H1 (cell line): Measurements from ENCODE around the gene CABP4. TPM values are rescaled to one million over a fixed set of nuclear protein-coding genes. Genes with fewer than 3 reads are reported as not detected.

Source experiments
- CTCF ChIA-PET: fragments of 300-600 bp; sonication (Branson Sonifier 250); formaldehyde crosslinking; loops from one replicate; lab custom pipeline; 2021; ENCODE audit not compliant: partially characterized antibody; lab: Charles Lee
- POLR2A ChIA-PET: fragments of 300-600 bp; sonication (Branson Sonifier 250); formaldehyde crosslinking; loops from one replicate; lab custom pipeline; 2021; ENCODE audit warnings: inconsistent platforms; ENCODE audit not compliant: partially characterized antibody; lab: Charles Lee
- DNase-seq, 2 experiments: peaks; one replicate each; pipeline versions ENCODE4 v3.0.0 to v3.0.0-alpha.2; 2010 to 2022; ENCODE audit warnings: low spot score in 2 of 2, low read depth in 1 of 2, mixed read lengths in 1 of 2
- FAIRE-seq: peaks from 2 replicates; lab custom pipeline; 2011; peaks lifted over from hg19 to GRCh38; lab: Jason Lieb, UNC
- H2AFZ ChIP-seq: 2 replicates; pipeline ENCODE4 v1.8.1; 2012; ENCODE audit warnings: low read length, inconsistent platforms
- H2AK5ac ChIP-seq: 2 replicates; pipeline ENCODE4 v1.6.1; 2013; ENCODE audit warnings: low read depth, low read length
- H2BK120ac ChIP-seq: replicated peaks from 2 replicates; pipeline ENCODE3; 2013; ENCODE audit warnings: low read depth, low read length, inconsistent platforms
- H2BK12ac ChIP-seq: 2 replicates; pipeline ENCODE4 v1.6.1; 2013; ENCODE audit warnings: low read depth, low read length
- H2BK15ac ChIP-seq: 2 replicates; pipeline ENCODE4 v1.6.1; 2013; ENCODE audit warnings: low read length
- H2BK20ac ChIP-seq: 2 replicates; pipeline ENCODE4 v1.6.1; 2013; ENCODE audit warnings: low read length
- H2BK5ac ChIP-seq: 2 replicates; pipeline ENCODE4 v1.6.1; 2013; ENCODE audit warnings: low read depth, low read length
- H3K14ac ChIP-seq: 2 replicates; pipeline ENCODE4 v1.6.1; 2013; ENCODE audit warnings: inconsistent platforms; ENCODE audit not compliant: insufficient read length
- H3K18ac ChIP-seq: 2 replicates; pipeline ENCODE4 v1.6.1; 2013; ENCODE audit warnings: low read length; ENCODE audit errors: extremely low read depth
- H3K23ac ChIP-seq: 2 replicates; pipeline ENCODE4 v1.6.1; 2013; ENCODE audit warnings: inconsistent platforms; ENCODE audit not compliant: insufficient read length
- H3K23me2 ChIP-seq: 2 replicates; pipeline ENCODE4 v1.6.1; 2013; ENCODE audit warnings: low read depth, low read length
- H3K27ac ChIP-seq: 2 replicates; pipeline ENCODE4 v1.6.1; 2011; ENCODE audit warnings: low read depth, low read length, inconsistent platforms
- H3K27me3 ChIP-seq, 4 experiments: replicated peaks in 1 of 4; 1 replicate in 1 of 4; 2 replicates in 3 of 4; pipeline versions ENCODE4 v1.6.1 to v1.8.1; 2011 to 2013; ENCODE audit warnings: low read length in 3 of 4, mild to moderate bottlenecking in 3 of 4, inconsistent platforms in 2 of 4, mixed read lengths in 2 of 4, moderate library complexity in 1 of 4; ENCODE audit not compliant: control insufficient read depth in 3 of 4, insufficient read depth in 3 of 4; ENCODE audit errors: extremely low read depth in 1 of 4
- H3K36me3 ChIP-seq, 4 experiments: 2 replicates each; pipeline versions ENCODE4 v1.6.1 to v1.8.1; 2011 to 2013; ENCODE audit warnings: mild to moderate bottlenecking in 4 of 4, low read length in 3 of 4, moderate library complexity in 2 of 4, control low read depth in 1 of 4, inconsistent platforms in 1 of 4; ENCODE audit not compliant: insufficient read depth in 4 of 4, control insufficient read depth in 2 of 4
- H3K4ac ChIP-seq: replicated peaks from 2 replicates; pipeline ENCODE3; 2013; ENCODE audit warnings: low read length, low read depth, mixed read lengths, inconsistent platforms; ENCODE audit not compliant: insufficient read length
- H3K4me1 ChIP-seq, 4 experiments: replicated peaks in 1 of 4; 1 replicate in 1 of 4; 2 replicates in 3 of 4; pipeline versions ENCODE4 v1.6.1 to v1.8.1; 2011 to 2013; ENCODE audit warnings: low read length in 3 of 4, inconsistent platforms in 2 of 4, mixed read lengths in 1 of 4; ENCODE audit not compliant: insufficient read depth in 4 of 4, control insufficient read depth in 3 of 4
- H3K4me2 ChIP-seq, 2 experiments: 2 replicates each; pipeline versions ENCODE4 v1.6.1 to v1.8.1; 2011 to 2013; ENCODE audit warnings: low read depth in 2 of 2, low read length in 2 of 2, control low read depth in 1 of 2, inconsistent platforms in 1 of 2, mild to moderate bottlenecking in 1 of 2; ENCODE audit not compliant: insufficient read depth in 1 of 2
- H3K4me3 ChIP-seq, 4 experiments: fragments of 200-600, 300-600 bp in 1 of 4; sonication (generic), shearing (Covaris generic), sonication (Bioruptor Twin) in 1 of 4; 2 replicates each; pipeline versions ENCODE4 v1.5.1 to v1.8.1; 2011 to 2016; ENCODE audit warnings: low read length in 4 of 4, low read depth in 3 of 4, control low read depth in 2 of 4, inconsistent platforms in 2 of 4, mild to moderate bottlenecking in 2 of 4, mixed read lengths in 1 of 4, moderate library complexity in 1 of 4; ENCODE audit not compliant: insufficient read depth in 2 of 4; ENCODE audit errors: extremely low read depth in 1 of 4
- H3K56ac ChIP-seq: replicated peaks from 2 replicates; pipeline ENCODE3; 2013; ENCODE audit warnings: low read depth, mild to moderate bottlenecking, mixed read lengths, low read length, inconsistent platforms; ENCODE audit not compliant: insufficient read length
- H3K79me1 ChIP-seq: 2 replicates; pipeline ENCODE4 v1.6.1; 2013; ENCODE audit warnings: low read depth, low read length, control low read depth
- H3K79me2 ChIP-seq, 2 experiments: 2 replicates each; pipeline versions ENCODE4 v1.6.1 to v1.8.1; 2012 to 2013; ENCODE audit warnings: low read length in 2 of 2, mild to moderate bottlenecking in 2 of 2, inconsistent platforms in 1 of 2; ENCODE audit not compliant: insufficient read depth in 2 of 2, control insufficient read depth in 1 of 2
- H3K9ac ChIP-seq, 4 experiments: replicated peaks in 1 of 4; 1 replicate in 1 of 4; 2 replicates in 3 of 4; pipeline versions ENCODE4 v1.6.1 to v1.8.1; 2011 to 2013; ENCODE audit warnings: low read depth in 3 of 4, low read length in 3 of 4, control low read depth in 2 of 4, mild to moderate bottlenecking in 2 of 4, moderate library complexity in 2 of 4, inconsistent platforms in 1 of 4; ENCODE audit errors: extremely low read depth in 1 of 4
- H3K9me3 ChIP-seq, 2 experiments: 2 replicates each; pipeline versions ENCODE4 v1.6.1 to v1.8.1; 2012 to 2013; ENCODE audit warnings: mild to moderate bottlenecking in 2 of 2, moderate library complexity in 2 of 2, control low read depth in 1 of 2, inconsistent platforms in 1 of 2, low read depth in 1 of 2, low read length in 1 of 2, mixed read lengths in 1 of 2; ENCODE audit not compliant: insufficient read depth in 2 of 2
- H4K20me1 ChIP-seq, 2 experiments: replicated peaks in 1 of 2; 2 replicates each; pipeline versions ENCODE3 to v1.8.1; 2011 to 2013; ENCODE audit warnings: inconsistent platforms in 2 of 2, low read length in 2 of 2, mild to moderate bottlenecking in 1 of 2; ENCODE audit not compliant: insufficient read depth in 2 of 2, control insufficient read depth in 1 of 2
- H4K5ac ChIP-seq: 2 replicates; pipeline ENCODE4 v1.6.1; 2013; ENCODE audit warnings: low read length, low read depth, mixed read lengths, inconsistent platforms; ENCODE audit not compliant: insufficient read length
- H4K8ac ChIP-seq: 2 replicates; pipeline ENCODE4 v1.8.0; 2013; ENCODE audit warnings: mild to moderate bottlenecking, moderate library complexity, low read length, inconsistent platforms; ENCODE audit not compliant: insufficient read depth; ENCODE audit errors: extremely low read depth
- H4K91ac ChIP-seq: replicated peaks from 2 replicates; pipeline ENCODE3; 2013; ENCODE audit warnings: low read length, mixed read lengths, inconsistent platforms; ENCODE audit not compliant: insufficient read length
- ASH2L ChIP-seq: fragments of 200-600, 300-600 bp; sonication (generic); IDR thresholded peaks from one replicate; pipeline ENCODE4 v1.7.1; 2017; ENCODE audit warnings: low read length
- ATF2 ChIP-seq: IDR thresholded peaks from 2 replicates; pipeline ENCODE4 v1.6.1; 2012; ENCODE audit warnings: low read length, inconsistent platforms
- CREB1 ChIP-seq: IDR thresholded peaks from 2 replicates; pipeline ENCODE4 v1.6.1; 2012; ENCODE audit warnings: inconsistent platforms
- EZH2 ChIP-seq: fragments of 200-600 bp; sonication (generic); IDR thresholded peaks from 2 replicates; pipeline ENCODE4 v1.7.1; 2012; ENCODE audit warnings: low read depth, mild to moderate bottlenecking, moderate library complexity, low read length, inconsistent platforms; ENCODE audit not compliant: severe bottlenecking
- JUN ChIP-seq: IDR thresholded peaks from 2 replicates; pipeline ENCODE4 v1.6.1; 2011; ENCODE audit warnings: low read depth, mild to moderate bottlenecking, improper control_type of control experiment, low read length
- KDM5A ChIP-seq: fragments of 200-600 bp; IDR thresholded peaks from 2 replicates; pipeline ENCODE4 v1.7.1; 2012; ENCODE audit warnings: mild to moderate bottlenecking, low read length, inconsistent platforms, mixed read lengths
- POU5F1 ChIP-seq: IDR thresholded peaks from 2 replicates; pipeline ENCODE4 v1.6.1; 2011; ENCODE audit warnings: low read depth, mild to moderate bottlenecking, low read length, moderate library complexity
- RAD21 ChIP-seq, 2 experiments: IDR thresholded peaks in 1 of 2; conservative IDR thresholded peaks in 1 of 2; 2 replicates each; pipeline ENCODE4 v1.6.1; 2011; ENCODE audit warnings: low read depth in 2 of 2, low read length in 2 of 2, improper control_type of control experiment in 1 of 2, inconsistent platforms in 1 of 2, mild to moderate bottlenecking in 1 of 2, moderate library complexity in 1 of 2
- SP2 ChIP-seq: IDR thresholded peaks from 2 replicates; pipeline ENCODE4 v1.6.1; 2012; ENCODE audit warnings: mild to moderate bottlenecking, low read length, inconsistent platforms
- TEAD4 ChIP-seq: IDR thresholded peaks from 2 replicates; pipeline ENCODE4 v1.6.1; 2012; ENCODE audit warnings: low read depth, low read length, inconsistent platforms, mixed read lengths
- USF2 ChIP-seq: IDR thresholded peaks from 2 replicates; pipeline ENCODE4 v1.6.1; 2011; ENCODE audit warnings: low read length, improper control_type of control experiment
- WGBS, 2 experiments: shearing (Covaris generic) in 1 of 2; methylation state at CpG; one replicate each; pipeline versions ENCODE4 v1.1.6 to v1.1.7; 2013 to 2015; ENCODE audit warnings: low lambda C conversion rate in 2 of 2, mixed read lengths in 2 of 2, inconsistent platforms in 1 of 2, low coverage in 1 of 2, missing lambda C conversion rate in 1 of 2; ENCODE audit not compliant: insufficient replicate concordance in 2 of 2, insufficient coverage in 1 of 2, insufficient read length in 1 of 2; ENCODE audit errors: extremely low coverage in 1 of 2, missing lambda C conversion rate in 1 of 2; 5-methylcytosine and 5-hydroxymethylcytosine counted together
- polyA plus RNA-seq, 7 experiments: library from polyadenylated mRNA; depleted of rRNA in 3 of 7; stranded (reverse) in 5 of 7; unstranded in 2 of 7; fragments of >200 nt in 5 of 7; fragments of 200-250 nt in 2 of 7; gene quantifications; 1 replicate in 5 of 7; 2 replicates in 1 of 7; 4 replicates in 1 of 7; pipeline versions ENCODE4 v1.2.1 to v1.2.3, GENCODE V29; 2011 to 2013; ENCODE audit warnings: missing spikeins in 2 of 7, mixed read lengths in 2 of 7
- total RNA-seq: library from RNA; stranded (reverse); fragmentation: NEBNext Ultra II Directional; extraction: Animal tissue kit (Norgen Biotek cat#: 25700); gene quantifications from 2 replicates; pipeline ENCODE4 v1.2.1, GENCODE V29; 2021

CABP4 gene
- total and polyA plus RNA-seq, 2 of the 8 experiments (the other 6 are each of a cell fraction or from before 2014, with no cell fraction given): not detected

GRCh38 chr11:67468056-67468455 lies 12.9 kb downstream of the CABP4 start:
- Histone ChIP-seq H3K23me2 (peaks cover 6% of the 10 kb centered on the region), H3K27me3 (no peaks in the 10 kb centered on the region), H2BK15ac (no peak overlapping the region), H3K14ac (no peak overlapping the region), H3K9ac (peak overlapping the region in 1 of 4 experiments; percentile 59; a peak in 2 of 7 replicates), H3K4me1 (peaks cover 2 to 14% (median 6%) of the 10 kb centered on the region in 4 experiments; a peak in 6 of 7 replicates), H3K23ac (no peak overlapping the region), H2AK5ac (no peak overlapping the region), H4K91ac (no peak overlapping the region), H3K79me1 (peaks cover 2% of the 10 kb centered on the region), H2BK5ac (no peak overlapping the region), H3K4ac (no peak overlapping the region), H3K4me2 (peak overlapping the region; percentile 81 to 86), H3K36me3 (no peaks in the 10 kb centered on the region), H2BK20ac (no peak overlapping the region), H4K5ac (no peak overlapping the region), H3K27ac (no peak overlapping the region), H4K8ac (no peak overlapping the region; the same call in 1 of the 2 replicates), H3K9me3 (no peaks in the 10 kb centered on the region), H3K79me2 (peaks cover 0 to 3% of the 10 kb centered on the region in 2 experiments; a peak in 2 of 4 replicates), H2BK120ac (no peak overlapping the region), H3K4me3 (peak overlapping the region; percentile 55 to 90 (median 76); a peak in 7 of 8 replicates), H2AFZ (no peak overlapping the region), H4K20me1 (peaks cover 0 to 3% of the 10 kb centered on the region in 2 experiments), H2BK12ac (no peak overlapping the region), H3K18ac (no peak overlapping the region), H3K56ac (no peak overlapping the region)
- WGBS, 2 experiments: 85% methylated on average over 5 of the region's 5 CpGs; no CpG with 5 or more reads in 1 of the 2 experiments
- FAIRE-seq (no peak), DNase-seq (no peak)
- ChIA-PET CTCF (interaction anchor here (0.6 to 2.3 kb wide), 17 partner anchors 9 to 298 kb away, joined by 3 to 15 read pairs (median 3); partner anchors contain the start of genes CARNS1, CORO1B, PITPNM1 and PPP1CA), POLR2A (interaction anchor here (0.6 to 4.6 kb wide), 32 partner anchors 9 to 296 kb away, joined by 3 to 36 read pairs (median 4); partner anchors contain the start of genes CABP4, CARNS1, CORO1B and GPR152)
- TF ChIP-seq ASH2L: no peak
- TF ChIP-seq USF2: no peak
- TF ChIP-seq SP2: no peak
- no peak for TF ChIP-seq TEAD4
- TF ChIP-seq KDM5A: no peak
- no peak for TF ChIP-seq RAD21 (IDR thresholded peaks at IDR 0.05 in 1 of 2, conservative IDR thresholded peaks at IDR 0.05 in 1 of 2; ENCODE audit: low read depth in 2 of 2, low read length in 2 of 2)
- TF ChIP-seq CREB1: no peak
- TF ChIP-seq POU5F1: no peak
- no peak for TF ChIP-seq EZH2
- TF ChIP-seq JUN: no peak
- no peak for TF ChIP-seq ATF2
